ENCODE measurements around the gene MGRN1. TPM values are rescaled to one million over a fixed set of nuclear protein-coding genes. Genes with fewer than 3 reads are reported as not detected.

The MGRN1 gene
- total RNA-seq, 1 donor from 2014 or later: 19.2 TPM

DNA sequence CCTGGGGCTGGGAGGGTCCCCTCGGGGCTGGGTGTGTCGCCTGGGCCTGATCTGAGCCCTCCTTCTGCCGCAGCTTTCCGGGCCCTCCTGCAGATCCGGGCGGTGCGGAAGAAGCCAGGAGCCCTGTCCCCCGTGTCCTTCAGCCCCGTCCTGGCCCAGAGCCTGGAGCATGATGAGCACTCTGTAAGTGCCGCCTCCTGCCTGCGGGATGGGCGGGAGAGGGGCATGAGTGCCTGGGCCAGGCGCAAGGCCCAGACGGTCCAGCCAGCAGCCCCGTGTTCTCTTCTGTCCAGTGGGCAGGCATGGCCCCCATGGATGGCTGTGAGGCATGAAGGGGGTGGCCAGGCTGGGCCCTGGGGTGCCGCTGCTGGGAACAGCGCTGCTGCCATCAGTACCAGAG is 52.8 kb downstream of the MGRN1 start:
- no peak for ATAC-seq

DNA sequence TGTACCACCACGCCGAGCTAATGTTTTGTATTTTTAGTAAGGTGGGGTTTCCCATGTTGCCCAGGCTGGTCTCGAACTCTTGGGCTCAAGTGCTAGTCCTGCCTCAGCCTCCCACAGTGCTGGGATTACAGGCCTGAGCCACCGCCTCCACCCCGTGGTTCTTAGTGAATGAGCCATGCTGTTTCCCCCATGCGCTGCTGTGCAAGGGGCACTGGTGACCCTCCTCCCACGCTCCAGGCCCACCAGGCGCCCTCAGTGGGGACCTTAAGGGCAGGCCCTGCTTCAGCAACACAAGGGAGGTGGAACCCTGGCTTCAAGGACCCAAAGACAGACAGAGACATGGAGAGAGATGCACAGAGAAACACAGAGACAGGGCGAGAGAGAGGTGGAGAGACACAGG is 53.4 kb downstream of the MGRN1 start:
- no peak for ATAC-seq

DNA sequence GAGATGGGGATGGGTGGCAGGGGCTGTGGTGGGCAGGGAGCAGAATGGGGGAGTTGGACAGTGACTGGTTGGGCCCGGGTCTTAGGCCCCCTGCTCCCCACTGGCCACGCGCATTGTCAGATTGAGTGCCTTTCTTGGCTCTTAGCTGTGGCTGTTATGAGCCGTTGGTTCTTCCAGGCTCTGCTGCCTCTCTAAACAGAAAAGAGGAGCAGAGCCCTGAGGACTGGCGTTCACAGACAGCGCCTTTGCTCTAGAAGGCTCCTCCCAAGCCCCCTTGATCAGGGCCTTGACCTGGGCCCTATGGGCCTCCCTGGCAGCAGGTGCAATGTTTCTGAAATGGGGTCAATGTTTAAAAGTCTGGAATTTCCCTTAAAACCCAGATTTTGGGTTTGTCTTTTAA is 54.0 kb downstream of the MGRN1 start:
- no peak for ATAC-seq

DNA sequence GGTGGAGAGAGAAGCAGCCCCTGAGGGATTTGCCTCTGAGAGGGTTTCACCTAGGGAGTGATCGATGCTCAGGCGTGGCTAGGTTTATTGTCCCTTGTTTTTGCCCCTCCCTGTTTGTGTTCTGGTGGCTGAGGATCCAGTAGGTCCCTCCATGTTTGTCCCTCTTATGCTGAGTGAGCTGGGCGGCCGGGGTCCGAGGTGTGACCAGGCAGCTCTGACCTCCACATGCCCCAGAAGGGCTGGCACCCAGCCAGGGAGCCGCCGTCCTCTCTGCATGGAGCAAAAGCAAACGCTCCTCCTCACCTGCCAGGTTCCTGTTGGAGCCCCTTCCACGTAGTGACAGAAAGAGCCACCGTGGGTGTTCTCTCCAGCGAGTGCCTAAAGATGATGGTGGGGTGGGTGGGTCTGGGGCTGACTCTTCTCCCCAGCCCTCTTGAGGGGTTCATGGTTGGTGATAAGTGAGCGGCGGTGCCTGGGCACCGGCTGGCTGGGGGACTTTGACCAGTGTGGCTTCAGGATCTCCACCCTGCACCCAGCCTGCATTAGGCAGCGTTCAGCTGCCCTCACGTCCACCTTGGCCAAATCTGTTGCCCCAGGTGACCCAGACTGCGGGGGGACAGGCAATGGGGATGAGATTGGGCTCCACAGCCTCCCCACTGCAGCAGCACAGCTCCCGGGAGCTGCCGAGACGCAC is 54.7 kb downstream of the MGRN1 start:
- no peak for ATAC-seq

DNA sequence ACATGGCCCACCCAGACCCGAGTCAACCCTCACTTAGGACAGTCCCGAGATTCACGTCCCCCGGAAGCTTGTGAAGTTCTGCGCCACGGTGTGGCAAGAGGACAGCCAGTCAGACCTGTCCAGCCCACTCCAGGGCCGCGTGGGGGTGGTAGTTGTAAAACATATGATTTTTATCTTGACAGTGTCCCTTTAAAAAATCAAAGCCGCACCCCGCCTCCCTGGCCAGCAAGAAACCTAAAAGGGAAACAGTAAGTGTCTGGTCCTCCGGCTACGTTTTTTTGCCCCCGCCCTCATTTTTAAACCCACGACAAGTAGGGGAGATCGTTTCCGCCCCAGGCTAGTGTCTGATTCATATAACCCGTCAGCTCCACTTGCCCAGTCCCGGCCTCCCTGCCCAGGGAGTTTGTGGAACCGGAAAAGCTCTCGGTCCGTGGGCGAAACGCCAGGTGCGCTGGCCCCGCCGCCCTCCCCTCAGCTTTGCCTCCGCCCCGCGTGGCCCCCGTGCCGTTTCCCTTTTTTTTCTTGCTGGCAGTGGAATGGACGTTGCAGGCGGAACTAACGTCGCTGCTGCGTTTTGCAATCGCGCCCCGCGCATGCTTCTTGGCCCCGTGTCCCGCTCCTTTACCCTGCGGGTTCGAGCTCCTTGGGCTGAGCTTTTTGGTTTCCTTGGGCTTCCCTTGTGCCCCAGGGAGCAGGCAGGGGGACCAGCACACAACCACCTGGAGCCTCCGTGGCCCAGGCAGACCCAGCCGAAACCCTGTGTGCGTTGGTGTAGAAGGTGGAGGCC is 55.4 kb downstream of the MGRN1 start:
- peak; percentile 68 for ATAC-seq

DNA sequence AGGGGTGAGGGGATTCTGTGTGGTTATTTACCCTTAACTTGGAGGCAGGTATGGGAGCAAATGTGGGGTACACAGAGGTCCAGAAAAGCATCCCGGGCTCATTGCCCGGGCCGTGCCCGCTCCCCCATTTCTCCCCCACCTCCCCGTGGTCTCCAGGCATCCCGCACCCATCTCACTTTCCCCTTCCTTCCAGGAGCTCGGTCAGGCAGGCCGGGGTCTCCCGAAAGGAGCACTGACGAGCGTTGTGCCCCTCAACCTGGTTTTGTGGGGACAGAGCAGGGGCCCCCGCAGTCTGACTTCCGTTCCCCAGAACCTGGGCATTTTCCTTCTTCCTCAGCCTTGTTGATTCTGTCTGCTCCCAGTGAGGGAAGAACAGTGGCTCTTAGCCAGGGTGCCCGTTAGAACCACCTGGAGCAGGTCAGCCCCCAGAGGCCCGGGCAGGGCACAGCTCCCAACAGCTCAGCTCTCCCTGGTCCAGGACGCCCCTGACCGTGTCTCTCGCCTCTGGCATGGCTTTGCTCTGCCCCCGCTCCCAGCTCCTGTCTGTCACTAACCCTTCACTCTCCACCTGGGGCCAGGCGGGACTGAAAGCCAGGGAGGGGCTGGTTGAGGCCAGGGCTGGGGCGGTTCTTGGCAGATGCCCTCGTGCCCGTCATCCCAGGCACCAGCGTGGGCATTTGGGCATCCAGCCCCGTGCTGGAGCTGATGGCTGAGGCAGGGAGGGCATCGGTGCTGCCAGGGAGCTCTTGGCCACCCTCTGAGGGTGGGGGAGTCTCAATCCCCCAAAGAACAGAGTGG is 56.2 kb downstream of the MGRN1 start:
- ATAC-seq: no peak

DNA sequence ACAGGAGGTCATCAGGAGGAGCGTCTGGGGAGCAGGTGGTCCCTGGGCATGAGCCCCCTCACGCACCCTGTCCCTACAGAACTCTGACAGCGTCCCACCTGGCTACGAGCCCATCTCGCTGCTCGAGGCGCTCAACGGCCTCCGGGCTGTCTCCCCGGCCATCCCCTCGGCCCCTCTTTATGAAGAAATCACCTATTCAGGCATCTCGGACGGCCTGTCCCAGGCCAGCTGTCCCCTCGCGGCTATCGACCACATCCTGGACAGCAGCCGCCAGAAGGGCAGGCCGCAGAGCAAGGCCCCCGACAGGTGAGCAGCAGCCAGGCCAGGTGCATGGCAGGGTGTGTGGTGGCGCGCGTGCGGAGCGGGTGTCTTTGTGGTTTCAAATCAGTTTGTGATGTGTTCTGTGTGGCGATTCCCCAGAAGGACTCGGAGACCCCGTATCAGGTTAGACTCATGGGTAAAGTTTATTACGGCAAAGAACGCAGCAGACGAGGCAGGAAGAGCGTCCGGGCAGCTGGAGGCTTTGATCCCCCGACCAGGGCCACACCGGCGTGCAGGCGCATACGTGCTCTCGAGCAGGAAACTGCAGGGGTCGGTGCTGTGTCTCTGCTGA is 57.0 kb downstream of the MGRN1 start:
- no peak for ATAC-seq

DNA sequence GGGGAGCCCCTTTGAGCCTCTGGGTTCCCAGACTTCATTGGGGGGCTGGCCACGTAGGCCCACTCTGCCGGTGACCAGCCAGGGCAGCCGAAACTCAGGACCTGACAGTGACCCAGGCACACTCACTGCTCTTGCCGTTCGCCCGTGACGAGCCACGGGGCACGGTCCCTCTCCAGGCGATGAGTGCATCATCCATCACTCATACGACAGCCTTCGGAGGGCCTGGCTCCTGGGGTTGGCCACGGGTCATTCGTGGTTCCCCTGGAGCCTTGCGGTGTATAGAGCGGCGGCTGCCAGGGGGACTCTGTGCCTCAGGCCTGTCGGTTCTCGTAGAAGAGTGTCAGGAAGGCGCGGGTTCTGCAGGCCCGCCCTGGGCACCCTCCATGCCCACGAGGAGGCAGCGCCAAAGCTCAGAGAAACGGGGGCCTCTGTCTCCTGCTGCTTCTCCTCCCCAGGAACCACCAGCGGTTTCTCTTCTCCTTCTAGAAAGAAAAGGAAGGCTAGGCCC is 57.5 kb downstream of the MGRN1 start:
- ATAC-seq: peak; percentile 24

DNA sequence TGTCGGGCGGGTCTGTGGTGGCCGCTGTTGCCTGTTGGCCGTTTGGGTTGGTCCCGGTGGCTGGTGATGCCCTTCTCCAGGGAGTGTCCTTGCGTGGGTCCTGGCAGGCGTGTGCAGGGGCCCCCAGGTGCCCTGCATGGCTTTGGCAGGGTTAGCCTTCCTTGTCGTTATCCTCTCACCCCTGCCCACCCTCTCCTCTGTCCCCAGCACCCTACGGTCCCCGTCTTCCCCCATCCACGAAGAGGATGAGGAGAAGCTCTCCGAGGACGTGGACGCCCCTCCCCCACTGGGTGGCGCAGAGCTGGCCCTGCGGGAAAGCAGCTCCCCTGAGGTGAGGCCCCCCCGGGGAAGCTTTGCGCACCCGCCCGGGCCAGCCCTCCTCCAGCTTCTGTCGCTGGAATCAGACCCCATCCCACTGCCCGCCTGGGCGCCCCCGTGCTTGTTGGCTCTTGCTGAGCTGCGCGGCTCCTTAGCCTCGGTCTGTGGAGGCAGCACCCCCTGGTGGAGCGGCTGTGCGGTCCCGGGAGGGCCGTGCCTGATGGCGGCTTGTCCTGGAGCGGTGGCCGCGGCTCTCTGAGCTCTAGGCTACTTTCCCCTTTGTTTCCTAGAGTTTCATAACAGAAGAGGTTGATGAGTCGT is 58.1 kb downstream of the MGRN1 start:
- ATAC-seq: peak; percentile 22

DNA sequence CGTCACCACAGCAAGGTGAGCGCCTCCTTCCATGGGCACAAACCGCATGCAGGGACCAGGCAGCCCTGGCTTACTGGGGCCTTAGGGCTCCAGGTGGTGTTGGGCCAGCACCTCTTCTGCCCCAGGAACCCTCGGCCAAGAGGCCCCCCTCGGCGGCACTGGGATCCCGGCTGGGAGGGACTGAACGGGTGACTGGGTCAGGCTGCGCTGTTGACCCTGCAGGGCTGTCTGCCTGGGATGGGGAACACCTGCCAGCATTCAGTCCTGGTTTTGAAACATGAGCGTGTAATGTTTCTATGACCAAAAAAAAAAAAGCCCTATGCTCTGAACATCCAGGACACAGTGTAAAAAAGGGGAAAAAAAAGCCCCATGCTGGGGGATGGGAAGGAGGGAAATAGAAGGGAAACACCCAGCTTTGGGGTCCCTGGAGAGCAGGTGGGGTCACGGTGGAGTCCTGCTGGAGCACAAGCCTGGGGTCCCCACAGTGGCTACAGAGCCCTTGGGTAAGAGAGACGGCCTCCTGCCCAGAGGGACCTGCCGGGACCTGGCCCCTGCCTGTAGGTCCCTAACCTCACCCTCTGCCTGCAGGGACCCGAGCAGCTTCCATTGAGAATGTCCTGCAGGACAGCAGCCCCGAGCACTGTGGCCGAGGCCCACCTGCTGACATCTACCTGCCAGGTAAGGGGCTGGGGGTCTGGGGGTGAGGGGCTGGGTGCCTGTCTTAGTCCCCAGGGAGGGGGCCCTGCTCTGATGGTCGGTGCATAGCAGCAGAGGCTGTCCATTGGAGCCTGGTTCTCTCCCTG is 58.8 kb downstream of the MGRN1 start:
- ATAC-seq: no peak

DNA sequence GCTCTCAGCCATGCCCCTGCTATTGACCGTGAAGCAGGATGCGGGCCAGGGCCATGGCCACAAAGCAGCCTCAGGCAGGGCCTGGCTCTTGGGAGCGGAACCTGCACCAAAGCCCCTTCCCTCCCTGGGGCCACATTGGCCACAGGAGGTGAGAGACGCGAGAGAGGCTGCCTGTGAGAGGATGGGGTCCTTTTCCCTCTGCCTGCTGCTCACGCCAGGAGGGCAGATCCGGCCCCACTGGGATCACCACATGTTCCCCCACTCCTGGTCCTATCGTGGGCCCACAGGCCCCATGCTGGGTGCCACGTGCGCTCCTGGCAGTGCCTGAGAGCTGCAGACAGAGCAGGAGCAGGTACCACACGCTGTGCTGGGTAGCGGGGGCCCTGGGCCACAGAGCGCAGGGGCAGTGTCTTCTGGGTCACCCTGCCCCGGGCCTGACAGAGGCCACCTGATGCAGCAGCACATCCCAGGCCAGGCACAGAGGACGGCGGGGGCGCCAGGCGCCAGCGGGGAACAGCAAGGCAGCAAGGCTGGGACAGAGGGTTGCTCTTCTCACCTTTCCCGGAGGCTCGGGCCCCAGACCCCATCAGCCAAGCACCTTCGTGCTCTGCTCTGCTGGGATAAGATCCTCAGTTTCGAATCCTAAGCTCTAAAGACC is 59.6 kb downstream of the MGRN1 start:
- ATAC-seq: no peak

DNA sequence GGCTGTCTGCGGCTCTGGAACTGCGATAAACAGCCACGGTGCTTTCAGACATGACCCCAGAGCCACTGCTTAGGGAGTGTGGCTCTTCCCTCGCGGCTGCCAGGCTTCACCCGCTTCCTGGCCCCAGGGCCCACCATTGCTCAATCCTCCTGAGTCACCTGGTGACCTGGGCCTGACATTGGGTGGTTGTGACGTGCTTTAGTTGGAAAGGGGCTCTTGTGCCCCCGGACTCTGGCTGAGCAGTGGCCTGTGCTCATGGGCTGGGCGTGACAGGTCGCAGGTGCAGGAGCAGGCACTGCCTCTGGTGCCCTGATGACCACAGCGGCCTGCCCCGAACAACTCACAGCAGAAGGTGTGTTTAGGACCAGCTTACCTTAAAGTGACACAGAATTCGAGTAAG is 60.1 kb downstream of the MGRN1 start:
- ATAC-seq: no peak

DNA sequence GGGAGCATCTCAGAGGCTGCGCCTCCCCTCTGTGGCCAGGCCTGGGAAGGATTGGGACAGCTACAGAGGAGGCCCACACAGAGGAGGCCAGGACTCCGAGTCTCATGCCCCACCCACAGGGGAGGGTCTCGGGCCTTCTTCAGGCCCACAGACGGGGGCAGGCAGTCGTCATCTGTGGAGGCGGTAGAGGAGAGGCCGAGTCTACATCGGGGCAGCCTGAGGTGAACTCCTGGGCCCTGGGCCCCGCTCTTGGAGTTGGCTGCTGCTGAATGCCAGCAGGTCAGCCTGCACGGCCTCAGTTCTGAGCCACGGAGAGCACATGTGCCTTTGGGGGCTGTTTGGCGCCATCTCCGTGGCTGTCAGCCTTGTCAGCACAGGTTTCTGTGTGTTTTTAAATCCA is 60.7 kb downstream of the MGRN1 start:
- ATAC-seq: no peak

DNA sequence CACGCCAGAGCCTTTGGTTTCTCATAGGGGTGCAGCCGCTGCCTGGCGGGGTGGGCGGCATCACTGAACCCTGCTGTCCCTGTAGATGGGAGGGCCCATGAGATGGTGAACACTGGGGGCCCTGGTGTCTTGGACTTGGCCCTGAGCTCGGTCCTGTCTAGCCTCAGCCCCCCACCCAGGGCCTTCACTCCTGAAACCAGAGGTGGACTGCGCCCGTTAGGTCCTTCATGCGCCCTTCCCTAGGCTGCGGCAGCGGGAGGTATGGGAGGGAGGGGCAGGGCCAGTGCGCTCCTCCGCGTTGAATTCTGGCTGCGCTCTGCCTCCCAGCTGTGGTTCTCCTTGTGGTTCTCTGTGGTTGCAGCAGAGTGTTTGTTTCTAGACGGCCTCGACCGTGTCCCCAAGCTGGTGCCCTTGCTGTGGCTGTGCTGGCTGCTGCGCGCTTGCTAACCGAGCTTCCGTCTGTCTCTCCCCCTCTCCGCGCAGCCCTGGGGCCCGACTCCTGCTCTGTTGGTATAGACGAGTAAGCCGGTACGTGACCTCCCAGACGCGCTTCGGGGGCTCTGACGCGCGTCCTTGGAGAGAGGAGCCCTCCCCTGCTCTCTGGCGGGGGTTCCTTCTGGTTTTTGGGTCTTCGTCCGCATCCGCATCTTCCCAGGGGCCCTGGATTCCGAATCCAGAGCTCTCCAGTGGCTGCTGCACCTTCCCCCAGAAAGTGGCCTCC is 61.3 kb downstream of the MGRN1 start:
- ATAC-seq: no peak

DNA sequence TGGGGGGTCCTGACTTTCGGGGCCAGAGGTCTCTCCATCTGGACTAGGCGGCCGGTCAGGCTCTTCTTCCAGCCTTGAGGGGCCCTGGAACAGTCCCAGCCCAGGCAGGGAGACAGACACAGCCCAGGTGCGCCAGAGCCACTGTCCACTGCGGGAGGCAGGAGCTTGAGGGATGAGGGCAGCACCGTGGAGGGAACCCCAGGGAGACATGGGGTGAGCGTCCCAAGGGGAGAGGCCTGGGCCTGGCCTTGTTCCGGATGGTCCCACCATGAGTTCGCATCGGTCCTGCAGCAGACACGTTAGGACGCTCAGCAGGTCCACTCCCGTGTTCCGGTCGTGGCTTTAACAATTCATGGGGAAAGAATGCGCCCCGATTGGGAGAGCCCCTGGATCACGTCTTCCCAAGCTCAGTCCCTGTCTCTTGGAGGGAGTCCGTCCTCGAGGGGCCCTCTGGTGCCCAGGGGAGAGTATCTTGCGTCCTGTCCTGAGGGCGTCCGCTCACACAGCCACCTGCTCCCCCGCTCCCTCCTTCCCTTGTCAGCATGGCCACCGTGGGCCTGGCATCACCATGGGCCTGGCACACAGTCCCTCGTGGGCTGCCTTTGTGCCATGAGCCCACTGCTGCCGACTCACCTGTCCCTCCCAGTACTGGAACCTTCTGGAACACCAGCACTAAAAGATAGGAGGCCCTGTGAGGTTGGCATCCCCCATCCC is 62.0 kb downstream of the MGRN1 start:
- ATAC-seq: no peak

DNA sequence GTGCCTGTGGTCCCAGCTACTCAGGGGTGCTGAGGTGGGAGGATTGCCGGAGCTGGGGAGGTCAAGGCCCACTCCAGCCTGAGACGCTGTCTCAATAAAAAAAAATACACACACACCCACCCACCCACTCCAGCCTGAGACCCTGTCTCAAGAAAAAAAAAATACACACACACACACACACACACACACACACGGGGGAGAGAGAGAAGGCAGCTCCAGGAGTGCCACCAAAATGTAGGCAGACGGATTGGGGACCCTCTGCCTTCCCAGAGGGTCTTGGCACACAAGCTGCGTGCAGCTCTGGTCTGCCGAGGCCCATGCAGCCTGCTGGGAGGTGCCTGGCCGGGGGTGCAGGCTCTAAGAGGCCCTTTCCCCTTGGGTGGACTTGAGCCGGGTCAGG is 62.8 kb downstream of the MGRN1 start:
- ATAC-seq: no peak

DNA sequence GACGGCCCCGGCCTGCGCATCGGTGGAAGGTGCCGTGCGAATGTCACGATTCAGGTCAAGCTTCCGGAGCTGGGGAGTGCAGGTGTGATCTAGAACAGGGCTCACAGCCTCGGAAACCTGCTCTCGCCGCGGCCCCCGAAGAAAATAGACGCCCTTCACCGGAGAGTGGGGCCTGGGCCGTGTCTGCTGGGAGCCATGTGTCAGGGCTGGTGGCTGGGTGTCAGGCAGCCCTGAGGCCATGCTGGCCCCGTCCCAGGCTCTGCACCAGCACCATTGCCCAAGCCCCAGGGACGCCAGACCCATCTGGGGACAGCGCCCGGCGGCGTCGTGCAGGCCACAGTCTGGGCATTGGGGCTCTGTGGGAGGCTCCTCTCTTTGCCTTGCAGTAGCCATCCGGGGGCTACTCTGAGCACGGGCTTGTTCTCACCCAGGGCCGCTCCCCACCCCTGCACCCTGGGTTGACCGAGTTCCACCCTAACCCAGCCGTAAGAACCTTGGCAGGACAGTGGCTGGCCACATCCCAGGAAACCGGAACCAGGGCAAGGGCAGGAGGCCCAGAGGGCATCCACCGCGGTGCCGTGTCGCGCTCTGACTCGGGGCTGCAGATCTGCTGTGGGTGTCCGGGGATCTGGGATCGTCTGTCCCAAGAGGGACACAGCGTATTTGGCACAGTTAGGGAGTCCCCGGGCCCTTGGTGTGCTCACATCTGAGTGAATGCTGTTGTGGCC is 63.5 kb downstream of the MGRN1 start:
- no peak for ATAC-seq

DNA sequence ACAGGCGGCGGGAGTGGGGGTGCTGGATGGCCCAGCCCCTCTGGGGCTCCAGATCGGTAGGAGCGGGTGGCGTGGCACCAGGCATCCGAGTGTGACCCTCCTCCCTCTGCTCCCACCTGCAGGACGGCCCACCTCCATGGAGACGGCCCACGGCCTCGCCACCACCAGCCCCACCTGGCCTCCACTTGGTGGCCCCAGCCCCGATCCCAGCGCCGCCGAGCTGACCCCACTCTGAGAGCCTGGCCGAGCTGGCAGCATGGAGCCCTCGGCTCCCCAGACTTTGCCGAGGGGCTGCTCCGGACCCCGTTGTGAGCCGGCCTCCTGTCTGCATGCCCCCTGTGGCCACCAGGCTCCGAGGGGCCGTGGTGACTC is 64.0 kb downstream of the MGRN1 start:
- ATAC-seq: no peak
